Neural cell (in vitro differentiated cells): ENCODE data around the gene AHNAK.

Source experiments
- EP300 ChIP-seq: fragments of 450-650 bp; conservative IDR thresholded peaks from 2 replicates; pipeline ENCODE4 v1.6.1; 2014; ENCODE audit warnings: antibody characterized with exemption, mild to moderate bottlenecking, moderate library complexity; ENCODE audit not compliant: poor library complexity, severe bottlenecking
- EZH2 ChIP-seq: fragments of 200-600, 300-800 bp; shearing (Covaris generic), sonication (generic); IDR thresholded peaks from 2 replicates; pipeline ENCODE4 v1.6.1; 2014; ENCODE audit warnings: antibody characterized with exemption, low read length, borderline replicate concordance, mild to moderate bottlenecking; ENCODE audit not compliant: insufficient read depth, poor library complexity, severe bottlenecking
- MXI1 ChIP-seq: fragments of 450-650 bp; conservative IDR thresholded peaks from 2 replicates; pipeline ENCODE4 v1.6.1; 2014; ENCODE audit warnings: antibody characterized with exemption, mild to moderate bottlenecking; ENCODE audit not compliant: poor library complexity, severe bottlenecking
- POLR2AphosphoS5 ChIP-seq: IDR thresholded peaks from 2 replicates; pipeline ENCODE4 v1.6.1; 2012
- RAD21 ChIP-seq: fragments of 450-650 bp; conservative IDR thresholded peaks from 2 replicates; pipeline ENCODE4 v1.6.1; 2014; ENCODE audit warnings: antibody characterized with exemption, mild to moderate bottlenecking, moderate library complexity
- SMC3 ChIP-seq: fragments of 450-650 bp; conservative IDR thresholded peaks from 2 replicates; pipeline ENCODE4 v1.6.1; 2014; ENCODE audit warnings: antibody characterized with exemption, mild to moderate bottlenecking, moderate library complexity; ENCODE audit not compliant: poor library complexity
- TAF1 ChIP-seq: IDR thresholded peaks from 2 replicates; pipeline ENCODE4 v1.6.1; 2012; ENCODE audit warnings: low read depth
- TF ChIP-seq, protein P1 (sequence below): fragments of 450-650 bp; IDR thresholded peaks from 2 replicates; pipeline ENCODE4 v1.5.1; 2014; ENCODE audit warnings: antibody characterized with exemption, mild to moderate bottlenecking, moderate library complexity; ENCODE audit not compliant: poor library complexity, severe bottlenecking
- TF ChIP-seq, protein P2 (sequence below): IDR thresholded peaks from 2 replicates; pipeline ENCODE4 v1.6.1; 2012; ENCODE audit warnings: borderline replicate concordance

DNA sequence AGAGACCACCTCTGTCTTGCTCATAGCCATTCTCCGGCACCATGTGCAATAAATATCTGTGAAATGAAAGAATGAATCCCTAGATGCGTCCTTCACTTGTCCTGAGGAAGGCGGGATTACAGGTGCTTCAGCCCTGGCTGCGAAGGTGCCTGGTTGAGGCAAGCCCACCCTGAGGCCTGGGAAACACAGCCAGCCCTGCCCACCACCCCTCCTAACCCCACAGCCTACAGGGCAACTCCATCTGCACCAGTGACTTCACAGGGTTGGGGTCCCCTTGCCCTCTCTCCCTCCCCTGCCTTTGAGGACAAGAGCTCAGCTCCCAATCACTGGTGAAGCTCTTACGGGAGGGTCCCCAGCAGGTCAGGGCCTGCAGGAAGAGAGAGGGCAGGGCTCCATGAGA is 145.2 kb downstream of the AHNAK start:
- no peak for TF ChIP-seq EZH2
- TF ChIP-seq, protein P1, sequence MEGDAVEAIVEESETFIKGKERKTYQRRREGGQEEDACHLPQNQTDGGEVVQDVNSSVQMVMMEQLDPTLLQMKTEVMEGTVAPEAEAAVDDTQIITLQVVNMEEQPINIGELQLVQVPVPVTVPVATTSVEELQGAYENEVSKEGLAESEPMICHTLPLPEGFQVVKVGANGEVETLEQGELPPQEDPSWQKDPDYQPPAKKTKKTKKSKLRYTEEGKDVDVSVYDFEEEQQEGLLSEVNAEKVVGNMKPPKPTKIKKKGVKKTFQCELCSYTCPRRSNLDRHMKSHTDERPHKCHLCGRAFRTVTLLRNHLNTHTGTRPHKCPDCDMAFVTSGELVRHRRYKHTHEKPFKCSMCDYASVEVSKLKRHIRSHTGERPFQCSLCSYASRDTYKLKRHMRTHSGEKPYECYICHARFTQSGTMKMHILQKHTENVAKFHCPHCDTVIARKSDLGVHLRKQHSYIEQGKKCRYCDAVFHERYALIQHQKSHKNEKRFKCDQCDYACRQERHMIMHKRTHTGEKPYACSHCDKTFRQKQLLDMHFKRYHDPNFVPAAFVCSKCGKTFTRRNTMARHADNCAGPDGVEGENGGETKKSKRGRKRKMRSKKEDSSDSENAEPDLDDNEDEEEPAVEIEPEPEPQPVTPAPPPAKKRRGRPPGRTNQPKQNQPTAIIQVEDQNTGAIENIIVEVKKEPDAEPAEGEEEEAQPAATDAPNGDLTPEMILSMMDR = no peak
- TF ChIP-seq, protein P2, sequence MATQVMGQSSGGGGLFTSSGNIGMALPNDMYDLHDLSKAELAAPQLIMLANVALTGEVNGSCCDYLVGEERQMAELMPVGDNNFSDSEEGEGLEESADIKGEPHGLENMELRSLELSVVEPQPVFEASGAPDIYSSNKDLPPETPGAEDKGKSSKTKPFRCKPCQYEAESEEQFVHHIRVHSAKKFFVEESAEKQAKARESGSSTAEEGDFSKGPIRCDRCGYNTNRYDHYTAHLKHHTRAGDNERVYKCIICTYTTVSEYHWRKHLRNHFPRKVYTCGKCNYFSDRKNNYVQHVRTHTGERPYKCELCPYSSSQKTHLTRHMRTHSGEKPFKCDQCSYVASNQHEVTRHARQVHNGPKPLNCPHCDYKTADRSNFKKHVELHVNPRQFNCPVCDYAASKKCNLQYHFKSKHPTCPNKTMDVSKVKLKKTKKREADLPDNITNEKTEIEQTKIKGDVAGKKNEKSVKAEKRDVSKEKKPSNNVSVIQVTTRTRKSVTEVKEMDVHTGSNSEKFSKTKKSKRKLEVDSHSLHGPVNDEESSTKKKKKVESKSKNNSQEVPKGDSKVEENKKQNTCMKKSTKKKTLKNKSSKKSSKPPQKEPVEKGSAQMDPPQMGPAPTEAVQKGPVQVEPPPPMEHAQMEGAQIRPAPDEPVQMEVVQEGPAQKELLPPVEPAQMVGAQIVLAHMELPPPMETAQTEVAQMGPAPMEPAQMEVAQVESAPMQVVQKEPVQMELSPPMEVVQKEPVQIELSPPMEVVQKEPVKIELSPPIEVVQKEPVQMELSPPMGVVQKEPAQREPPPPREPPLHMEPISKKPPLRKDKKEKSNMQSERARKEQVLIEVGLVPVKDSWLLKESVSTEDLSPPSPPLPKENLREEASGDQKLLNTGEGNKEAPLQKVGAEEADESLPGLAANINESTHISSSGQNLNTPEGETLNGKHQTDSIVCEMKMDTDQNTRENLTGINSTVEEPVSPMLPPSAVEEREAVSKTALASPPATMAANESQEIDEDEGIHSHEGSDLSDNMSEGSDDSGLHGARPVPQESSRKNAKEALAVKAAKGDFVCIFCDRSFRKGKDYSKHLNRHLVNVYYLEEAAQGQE = no peak
- no peak for TF ChIP-seq MXI1
- no peak for TF ChIP-seq EP300
- TF ChIP-seq RAD21 = no peak
- TF ChIP-seq POLR2AphosphoS5 = no peak
- no peak for TF ChIP-seq SMC3
- TF ChIP-seq TAF1 = no peak
